HepG2 (cell line): ENCODE results near the gene PKD1L1. TPM values are rescaled to one million over a fixed set of nuclear protein-coding genes. Genes with fewer than 3 reads are reported as not detected.

Experiments
- KLF11 ChIP-seq: IDR thresholded peaks from 2 replicates; pipeline ENCODE4 v1.6.1; 2016; ENCODE audit warnings: missing compliant biosample characterization
- MBD4 ChIP-seq: IDR thresholded peaks from 2 replicates; pipeline ENCODE4 v1.6.1; 2012; ENCODE audit warnings: low read length, inconsistent platforms, borderline replicate concordance
- MEF2D ChIP-seq: sonication (generic); formaldehyde crosslinking; IDR thresholded peaks from 2 replicates; pipeline ENCODE4 v1.5.1; 2020; ENCODE audit warnings: mild to moderate bottlenecking, missing genetic modification reagents
- NFIB ChIP-seq: sonication (generic); formaldehyde crosslinking; IDR thresholded peaks from 2 replicates; pipeline ENCODE4 v1.9.0; 2021; ENCODE audit warnings: missing genetic modification reagents, mild to moderate bottlenecking, borderline replicate concordance
- PTBP1 ChIP-seq: fragments of 200-400 bp; formaldehyde crosslinking; IDR thresholded peaks from 2 replicates; pipeline ENCODE4 v1.6.1; 2018; ENCODE audit warnings: low read length, low read depth; ENCODE audit not compliant: poor library complexity, severe bottlenecking
- ZNF124 ChIP-seq: sonication (generic); formaldehyde crosslinking; IDR thresholded peaks from 2 replicates; pipeline ENCODE4 v1.4.0; 2020; ENCODE audit warnings: missing genetic modification reagents
- ZNF550 ChIP-seq: sonication (generic); formaldehyde crosslinking; IDR thresholded peaks from 2 replicates; pipeline ENCODE4 v1.4.0; 2020; ENCODE audit warnings: mild to moderate bottlenecking, missing genetic modification reagents, borderline replicate concordance
- polyA plus RNA-seq, 8 experiments: library from polyadenylated mRNA; depleted of rRNA in 3 of 8; stranded (reverse) in 7 of 8; unstranded in 1 of 8; fragments of >200 nt; fragmentation: Illumina TruSeq in 4 of 8; extraction: Trizol in 4 of 8; gene quantifications; 2 replicates each; pipeline versions ENCODE4 v1.2.1 to v1.2.3, GENCODE V29; 2011 to 2016; ENCODE audit warnings: low read depth in 4 of 8, missing spikeins in 1 of 8, mixed read lengths in 1 of 8; ENCODE audit not compliant: insufficient read depth in 1 of 8
- total RNA-seq, 5 experiments: library from RNA; depleted of rRNA; stranded (reverse); fragments of >200 nt; fragmentation: Illumina TruSeq; extraction: Trizol; gene quantifications; 2 replicates each; pipeline ENCODE4 v1.2.3, GENCODE V29; 2016; ENCODE audit warnings: low read depth in 1 of 5
- TF ChIP-seq, protein P1 (sequence below): sonication (generic); formaldehyde crosslinking; IDR thresholded peaks from 2 replicates; pipeline ENCODE4 v1.4.0; 2020; ENCODE audit warnings: mild to moderate bottlenecking, missing genetic modification reagents
- TF ChIP-seq, protein P2 (sequence below): sonication (generic); IDR thresholded peaks from 2 replicates; pipeline ENCODE4 v1.6.1; 2016; ENCODE audit warnings: low read depth, borderline replicate concordance

The PKD1L1 gene
- total and polyA plus RNA-seq, 2 of the 13 experiments (the other 11 are each of a cell fraction or from before 2014, with no cell fraction given), result 0.01 TPM; not detected in 1

DNA sequence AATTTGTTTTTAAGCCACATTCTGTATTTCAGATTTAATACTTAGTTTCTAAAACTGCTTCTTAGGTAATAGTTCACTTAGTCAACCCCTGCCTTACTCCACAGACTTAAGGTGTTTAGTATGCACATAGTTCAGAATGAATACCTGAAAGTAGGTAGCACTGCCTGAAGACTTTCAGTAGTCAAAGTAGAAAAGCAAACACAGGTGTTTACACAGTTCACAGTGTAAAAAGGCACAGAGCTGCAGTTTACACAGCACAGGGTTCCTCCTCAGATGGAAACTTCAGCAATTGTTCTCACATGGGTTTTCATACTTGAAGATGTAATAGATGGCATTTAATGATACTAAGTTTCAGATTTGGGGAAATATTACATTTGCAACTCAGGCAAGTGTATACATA lies 3.1 kb upstream of the PKD1L1 start (continued):
- TF ChIP-seq, protein P1, sequence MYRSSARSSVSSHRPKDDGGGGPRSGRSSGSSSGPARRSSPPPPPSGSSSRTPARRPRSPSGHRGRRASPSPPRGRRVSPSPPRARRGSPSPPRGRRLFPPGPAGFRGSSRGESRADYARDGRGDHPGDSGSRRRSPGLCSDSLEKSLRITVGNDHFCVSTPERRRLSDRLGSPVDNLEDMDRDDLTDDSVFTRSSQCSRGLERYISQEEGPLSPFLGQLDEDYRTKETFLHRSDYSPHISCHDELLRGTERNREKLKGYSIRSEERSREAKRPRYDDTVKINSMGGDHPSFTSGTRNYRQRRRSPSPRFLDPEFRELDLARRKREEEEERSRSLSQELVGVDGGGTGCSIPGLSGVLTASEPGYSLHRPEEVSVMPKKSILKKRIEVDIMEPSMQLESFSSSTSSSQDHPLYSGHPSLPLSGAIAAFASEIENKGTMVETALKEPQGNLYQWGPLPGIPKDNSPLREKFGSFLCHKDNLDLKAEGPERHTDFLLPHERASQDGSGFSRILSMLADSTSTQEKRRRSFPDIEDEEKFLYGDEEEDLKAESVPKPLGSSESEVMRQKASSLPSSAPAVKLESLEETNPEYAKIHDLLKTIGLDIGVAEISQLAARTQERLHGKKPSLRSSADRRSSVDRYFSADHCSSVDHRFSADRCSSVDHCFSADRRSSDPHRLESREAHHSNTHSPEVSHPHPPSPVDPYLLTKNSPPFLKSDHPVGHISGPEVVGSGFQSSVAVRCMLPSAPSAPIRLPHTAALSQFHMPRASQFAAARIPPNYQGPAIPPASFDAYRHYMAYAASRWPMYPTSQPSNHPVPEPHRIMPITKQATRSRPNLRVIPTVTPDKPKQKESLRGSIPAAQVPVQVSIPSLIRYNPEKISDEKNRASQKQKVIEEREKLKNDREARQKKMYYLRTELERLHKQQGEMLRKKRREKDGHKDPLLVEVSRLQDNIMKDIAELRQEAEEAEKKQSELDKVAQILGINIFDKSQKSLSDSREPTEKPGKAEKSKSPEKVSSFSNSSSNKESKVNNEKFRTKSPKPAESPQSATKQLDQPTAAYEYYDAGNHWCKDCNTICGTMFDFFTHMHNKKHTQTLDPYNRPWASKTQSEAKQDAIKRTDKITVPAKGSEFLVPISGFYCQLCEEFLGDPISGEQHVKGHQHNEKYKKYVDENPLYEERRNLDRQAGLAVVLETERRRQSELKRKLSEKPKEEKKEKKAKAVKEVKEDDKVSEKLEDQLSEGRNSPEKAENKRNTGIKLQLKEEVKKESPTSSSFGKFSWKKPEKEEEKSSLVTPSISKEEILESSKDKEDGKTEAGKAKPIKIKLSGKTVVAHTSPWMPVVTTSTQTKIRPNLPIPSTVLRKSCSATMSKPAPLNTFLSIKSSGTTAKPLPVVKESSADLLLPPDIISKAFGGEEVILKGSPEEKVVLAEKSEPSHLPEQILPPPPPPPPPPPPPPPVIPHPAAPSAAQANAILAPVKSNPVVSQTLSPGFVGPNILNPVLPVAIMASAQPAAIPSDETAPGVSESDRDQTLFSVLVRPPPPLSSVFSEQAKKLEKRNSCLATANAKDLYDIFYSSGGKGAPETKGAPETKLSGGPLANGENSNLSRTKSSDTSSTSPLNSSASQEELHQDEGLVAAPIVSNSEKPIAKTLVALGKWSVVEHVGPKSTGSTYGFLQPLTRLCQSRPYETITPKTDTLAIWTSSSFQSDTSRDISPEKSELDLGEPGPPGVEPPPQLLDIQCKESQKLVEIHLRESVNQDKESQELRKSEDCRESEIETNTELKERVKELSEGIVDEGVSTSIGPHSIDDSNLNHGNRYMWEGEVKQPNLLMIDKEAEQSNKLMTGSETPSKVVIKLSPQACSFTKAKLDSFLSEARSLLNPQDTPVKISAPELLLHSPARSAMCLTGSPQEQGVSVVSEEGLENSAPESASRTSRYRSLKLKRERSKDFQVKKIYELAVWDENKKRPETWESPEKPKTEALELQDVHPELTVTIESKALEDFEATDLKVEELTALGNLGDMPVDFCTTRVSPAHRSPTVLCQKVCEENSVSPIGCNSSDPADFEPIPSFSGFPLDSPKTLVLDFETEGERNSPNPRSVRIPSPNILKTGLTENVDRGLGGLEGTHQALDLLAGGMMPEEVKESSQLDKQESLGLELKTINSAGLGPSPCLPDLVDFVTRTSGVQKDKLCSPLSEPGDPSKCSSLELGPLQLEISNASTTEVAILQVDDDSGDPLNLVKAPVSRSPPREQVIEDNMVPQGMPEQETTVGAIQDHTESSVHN (CRISPR knock-in tag), result no peak
- TF ChIP-seq ZNF550 (CRISPR knock-in tag) (no peak), MBD4 (no peak), KLF11 (CRISPR knock-in tag) (no peak), PTBP1 (no peak), NFIB (CRISPR knock-in tag) (no peak), ZNF124 (CRISPR knock-in tag) (no peak), MEF2D (CRISPR knock-in tag) (no peak)
- TF ChIP-seq, protein P2, sequence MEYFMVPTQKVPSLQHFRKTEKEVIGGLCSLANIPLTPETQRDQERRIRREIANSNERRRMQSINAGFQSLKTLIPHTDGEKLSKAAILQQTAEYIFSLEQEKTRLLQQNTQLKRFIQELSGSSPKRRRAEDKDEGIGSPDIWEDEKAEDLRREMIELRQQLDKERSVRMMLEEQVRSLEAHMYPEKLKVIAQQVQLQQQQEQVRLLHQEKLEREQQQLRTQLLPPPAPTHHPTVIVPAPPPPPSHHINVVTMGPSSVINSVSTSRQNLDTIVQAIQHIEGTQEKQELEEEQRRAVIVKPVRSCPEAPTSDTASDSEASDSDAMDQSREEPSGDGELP, result peak; percentile 58; the same call in 1 of the 2 replicates
